HG03354 (cell line): ENCODE data around the gene PTPRN2.
"Not testable (repeated sequence)": the region's sequence is repeated elsewhere in the genome, so short reads cannot be mapped to it uniquely, and the experiment has no call there.

ENCODE experiments used
- ATAC-seq: cut with Tn5 transposase; IDR thresholded peaks from one replicate; pipeline ENCODE4 v1.9.1; 2021; ENCODE audit warnings: mild to moderate bottlenecking; ENCODE audit not compliant: unreplicated experiment, poor library complexity, severe bottlenecking

The PTPRN2 gene

DNA sequence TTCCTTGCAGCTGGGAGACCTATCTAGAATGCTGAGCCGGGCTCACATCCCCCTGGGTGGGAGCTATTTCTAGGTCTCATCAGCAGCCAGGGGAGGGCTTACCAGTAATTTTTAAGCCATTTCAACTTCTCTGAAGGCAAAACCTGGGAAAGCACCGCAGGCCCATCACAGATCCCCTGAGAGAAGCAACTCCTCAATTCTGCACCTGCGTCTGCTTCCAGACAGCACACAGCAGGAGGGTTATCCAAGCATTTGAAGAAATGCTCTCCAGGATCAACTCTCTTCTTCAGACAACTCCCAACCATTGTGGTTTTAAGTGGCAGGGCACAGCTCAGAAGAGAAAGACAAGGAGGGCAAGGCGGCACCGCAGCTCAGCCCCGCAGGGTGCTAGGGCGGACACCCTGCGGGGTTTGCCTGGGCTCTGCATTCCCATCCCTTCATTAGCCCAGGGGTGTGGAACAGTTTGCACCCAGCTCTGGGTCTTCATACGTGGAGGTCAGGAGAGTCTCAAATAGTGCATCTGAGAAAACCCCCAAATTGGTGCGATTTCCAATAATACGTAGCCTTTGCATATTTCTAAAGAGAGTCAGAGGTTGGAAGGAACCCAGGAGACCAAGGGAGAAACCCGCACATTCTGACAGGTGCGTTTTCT, 632.1 kb downstream of the PTPRN2 start:
- no peak for ATAC-seq

DNA sequence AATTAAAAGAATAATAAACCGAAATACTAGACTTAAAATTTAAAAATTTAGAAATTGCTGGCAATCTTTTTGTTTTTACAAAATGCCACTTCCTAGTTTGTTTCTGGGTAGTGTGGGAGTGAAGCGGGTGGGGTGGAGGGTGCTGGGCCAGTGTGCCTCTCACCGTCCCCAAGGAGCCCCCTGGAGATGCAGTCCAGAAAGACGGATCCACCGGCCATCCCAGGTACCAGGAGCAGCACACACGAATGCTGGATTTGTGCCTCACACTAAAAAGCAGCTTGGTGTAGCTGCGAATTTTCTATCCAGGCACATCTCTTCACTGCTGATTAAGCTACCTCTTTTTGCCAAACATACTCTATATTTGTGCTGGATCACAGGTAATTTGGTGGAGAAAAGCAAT, 632.7 kb downstream of the PTPRN2 start:
- no peak for ATAC-seq

DNA sequence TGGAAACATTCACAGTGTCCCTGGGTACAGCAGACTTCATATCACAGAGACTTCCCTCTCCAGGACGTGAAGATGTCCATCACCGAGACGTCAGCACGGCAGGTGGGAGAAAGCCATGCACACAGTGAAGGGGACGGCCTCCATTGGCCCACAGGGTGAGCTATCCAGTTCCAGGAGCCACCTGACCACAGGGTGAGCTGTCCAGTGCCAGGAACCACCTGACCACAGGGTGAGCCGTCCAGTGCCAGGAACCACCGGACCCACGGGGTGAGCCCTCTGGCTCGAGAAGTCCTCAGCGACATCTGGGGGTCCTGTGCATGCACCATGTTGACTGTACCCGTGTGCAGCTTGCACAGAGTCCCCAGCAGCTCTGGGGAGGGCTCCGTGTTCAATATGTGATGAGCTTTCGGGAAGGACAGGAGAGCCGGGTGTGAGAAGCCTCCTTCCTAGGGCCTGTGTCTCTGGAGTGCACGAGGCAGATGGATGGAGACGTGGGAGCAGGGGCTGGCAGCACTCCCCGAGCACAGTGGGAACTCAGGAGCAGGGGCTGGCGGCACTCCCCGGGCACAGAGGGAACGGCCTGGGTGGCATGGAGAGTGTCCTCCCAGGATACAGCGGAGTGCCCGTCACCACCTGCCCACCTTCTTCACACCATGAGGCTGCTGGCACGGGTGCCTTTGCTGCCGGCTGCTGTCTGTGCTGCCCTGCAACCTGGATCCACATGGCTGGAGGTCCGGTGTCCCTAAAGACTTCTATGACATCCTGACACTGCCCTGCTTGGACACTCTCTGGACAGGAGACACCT, 634.6 kb downstream of the PTPRN2 start:
- no peak for ATAC-seq

DNA sequence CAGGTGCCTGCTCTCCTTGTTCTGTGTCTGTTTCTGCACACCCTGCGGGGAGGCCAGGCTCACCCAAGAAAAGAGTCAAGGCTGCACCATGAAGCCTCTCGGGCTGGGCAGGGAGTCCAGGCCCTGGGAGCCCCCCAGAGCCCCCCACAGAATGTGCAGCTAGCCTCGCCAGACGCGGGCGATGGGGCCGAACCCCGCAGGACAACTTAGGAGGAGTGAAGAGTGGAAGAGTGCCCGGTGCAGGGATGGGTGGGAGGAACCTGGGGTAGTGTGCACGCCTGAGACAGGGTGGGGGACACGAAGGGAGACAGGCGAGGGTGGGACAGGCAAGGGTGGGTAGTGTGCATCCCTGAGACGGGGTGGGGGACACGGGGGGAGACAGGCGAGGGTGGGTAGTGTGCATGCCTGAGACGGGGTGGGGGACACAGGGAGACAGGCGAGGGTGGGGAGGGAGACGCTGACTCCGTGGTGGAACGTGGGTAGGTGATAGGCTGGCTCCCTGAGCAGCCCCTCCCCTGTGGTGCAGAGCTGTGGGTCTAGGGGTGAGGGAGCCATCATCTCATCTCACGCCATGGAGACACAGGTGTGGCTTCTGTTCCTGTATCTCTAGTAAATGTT, 635.5 kb downstream of the PTPRN2 start:
- no peak for ATAC-seq

GRCh38 chr7:157951300-157952049, 636.1 kb downstream of the PTPRN2 start:
- ATAC-seq = no peak

DNA sequence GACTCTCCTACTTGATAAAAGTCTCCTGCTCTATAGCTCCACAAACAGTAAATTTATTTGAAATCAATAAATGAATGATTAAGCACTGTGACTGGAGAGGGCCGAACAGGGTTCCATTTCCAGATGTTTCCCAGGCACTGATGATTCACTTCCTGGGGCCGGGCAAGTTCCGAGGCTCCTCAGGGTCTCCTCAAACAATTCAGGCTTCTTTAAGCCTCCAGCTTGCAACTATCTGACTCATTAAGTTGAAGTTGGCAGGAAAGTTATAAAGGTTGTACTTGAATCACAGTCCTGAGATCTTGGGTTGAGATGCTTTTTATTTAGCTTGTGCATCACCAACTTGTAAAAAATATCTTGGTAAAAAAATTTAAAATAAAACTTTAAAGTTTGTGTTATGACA, 637.9 kb downstream of the PTPRN2 start:
- ATAC-seq = no peak

- ATAC-seq = no peak
These were observed 640.1 kb downstream of the PTPRN2 start for GRCh38 chr7:157947504-157947903.

GRCh38 chr7:157946398-157947060, 641.1 kb downstream of the PTPRN2 start:
- ATAC-seq = no peak

DNA sequence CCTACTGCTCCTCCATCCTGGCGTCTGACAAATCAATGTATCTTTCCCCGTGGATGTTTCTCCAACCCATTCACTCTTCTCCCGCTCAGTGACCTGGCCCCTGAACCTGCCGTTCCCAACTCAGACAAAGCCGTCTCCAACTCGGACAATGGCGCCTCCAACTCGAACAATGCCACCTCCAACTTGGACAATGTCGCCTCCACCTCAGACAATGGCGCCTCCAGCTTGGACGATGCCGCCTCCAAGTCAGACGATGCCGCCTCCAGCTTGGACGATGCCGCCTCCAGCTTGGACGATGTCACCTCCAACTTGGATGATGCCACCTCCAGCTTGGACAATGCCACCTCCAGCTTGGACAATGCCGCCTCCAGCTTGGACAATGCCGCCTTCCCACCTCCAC, 642.2 kb downstream of the PTPRN2 start:
- ATAC-seq = no peak

DNA sequence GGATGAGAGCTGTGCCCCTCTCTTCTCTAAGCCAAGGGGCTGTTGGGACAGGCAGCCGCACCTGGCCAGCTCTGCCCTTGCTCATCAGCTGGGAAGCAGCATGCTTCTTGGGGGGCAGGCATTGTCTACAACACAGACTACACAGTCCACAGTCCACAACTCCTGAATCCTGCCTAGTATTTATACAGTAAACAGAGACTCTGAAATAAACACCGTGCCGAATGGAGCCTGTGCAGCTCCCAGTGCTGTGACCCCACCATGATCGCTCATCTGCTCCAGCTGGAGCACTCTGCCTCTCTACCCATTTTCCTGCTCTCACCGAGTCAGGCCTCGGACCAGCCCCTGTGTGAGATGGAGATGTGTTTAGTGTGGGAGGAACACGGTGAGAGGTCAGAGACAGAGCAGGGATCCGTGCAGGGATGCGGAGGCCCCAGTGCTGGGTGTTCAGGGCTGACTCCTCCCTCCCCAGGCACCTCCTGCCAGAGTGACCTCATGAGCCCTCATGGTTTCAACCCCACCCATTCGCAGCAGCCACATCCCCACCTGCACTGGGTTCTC, 642.8 kb downstream of the PTPRN2 start:
- ATAC-seq = no peak

DNA sequence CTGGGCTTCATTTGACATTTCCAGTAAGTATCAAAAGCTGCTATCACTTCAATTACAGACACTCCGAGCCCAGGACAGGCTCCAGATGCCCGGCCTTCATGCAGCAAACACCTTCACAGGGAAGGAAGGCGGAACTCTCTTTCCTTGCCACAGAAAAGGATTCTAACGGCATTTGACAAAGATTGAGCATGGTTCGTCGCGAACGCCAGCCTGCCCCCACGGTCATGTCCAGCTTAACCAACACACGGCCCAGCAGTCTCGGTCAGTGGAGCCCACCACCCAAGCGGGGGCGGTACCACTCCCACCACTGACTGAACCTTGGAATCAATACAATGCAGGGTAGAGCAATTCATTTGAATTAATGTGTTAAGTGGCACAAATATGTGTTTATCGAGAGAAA, 643.6 kb downstream of the PTPRN2 start:
- no peak for ATAC-seq

GRCh38 chr7:157943561-157943960, 644.1 kb downstream of the PTPRN2 start:
- ATAC-seq = no peak

GRCh38 chr7:157941210-157941609, 646.4 kb downstream of the PTPRN2 start:
- no peak for ATAC-seq

GRCh38 chr7:157940497-157940896, 647.1 kb downstream of the PTPRN2 start:
- no peak for ATAC-seq

DNA sequence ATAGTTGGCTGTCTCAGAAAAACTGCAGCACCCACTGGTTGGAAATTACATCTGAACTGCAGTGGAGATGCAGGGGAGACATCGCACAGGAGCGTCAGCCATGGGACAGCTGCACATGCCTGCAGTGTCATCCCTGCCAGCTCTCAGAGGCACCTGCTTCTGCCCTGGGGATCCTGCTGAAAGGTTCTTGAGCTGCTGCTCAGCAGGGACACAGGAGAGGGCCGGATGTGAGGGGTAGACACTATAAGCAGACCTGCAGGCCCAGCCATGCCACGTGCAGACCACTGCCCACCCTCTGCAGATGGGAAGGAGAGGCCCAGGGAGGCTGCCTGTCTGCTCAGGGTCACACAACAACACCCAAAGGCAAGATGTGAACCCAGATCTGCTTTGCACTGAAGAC, 649.4 kb downstream of the PTPRN2 start:
- ATAC-seq = no peak

DNA sequence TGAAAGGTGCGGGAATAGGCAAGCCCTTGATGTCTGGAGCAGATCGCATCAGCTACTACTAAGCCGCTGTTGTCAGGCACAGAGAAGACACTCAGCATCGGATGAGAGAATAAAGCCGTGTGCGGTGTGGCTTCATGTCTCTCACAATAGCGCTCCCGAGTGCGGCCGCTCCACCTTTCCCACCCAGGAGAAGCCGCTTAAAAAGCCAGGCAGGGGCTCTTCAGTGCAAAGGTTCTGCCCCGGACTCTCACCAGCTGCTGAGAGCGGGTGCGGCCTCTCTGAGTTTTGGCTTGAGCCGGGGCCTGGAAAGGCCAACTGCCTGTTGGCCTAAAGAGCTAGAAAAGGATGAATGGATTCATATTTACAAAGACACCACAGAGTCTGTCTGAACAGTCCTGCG, 650.2 kb downstream of the PTPRN2 start:
- ATAC-seq = no peak

- ATAC-seq = no peak
These were observed 650.6 kb downstream of the PTPRN2 start for GRCh38 chr7:157936976-157937375.

DNA sequence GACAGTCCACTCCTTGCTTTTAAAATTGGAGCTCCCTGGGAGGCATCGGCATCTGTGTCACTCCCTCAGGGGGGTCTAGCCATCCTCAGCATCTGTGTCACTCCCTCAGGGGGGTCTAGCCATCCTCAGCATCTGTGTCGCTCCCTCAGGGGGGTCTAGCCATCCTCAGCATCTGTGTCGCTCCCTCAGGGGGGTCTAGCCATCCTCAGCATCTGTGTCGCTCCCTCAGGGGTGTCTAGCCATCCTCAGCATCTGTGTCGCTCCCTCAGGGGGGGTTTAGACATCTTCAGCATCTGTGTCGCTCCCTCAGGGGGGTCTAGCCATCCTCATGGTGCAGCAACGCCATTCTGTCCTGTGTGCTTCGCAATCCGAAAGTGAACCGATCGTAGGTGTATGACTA, 651.9 kb downstream of the PTPRN2 start:
- not testable (repeated sequence) for ATAC-seq
